ENCODE measurements around the gene TIGD1.

The TIGD1 gene

DNA sequence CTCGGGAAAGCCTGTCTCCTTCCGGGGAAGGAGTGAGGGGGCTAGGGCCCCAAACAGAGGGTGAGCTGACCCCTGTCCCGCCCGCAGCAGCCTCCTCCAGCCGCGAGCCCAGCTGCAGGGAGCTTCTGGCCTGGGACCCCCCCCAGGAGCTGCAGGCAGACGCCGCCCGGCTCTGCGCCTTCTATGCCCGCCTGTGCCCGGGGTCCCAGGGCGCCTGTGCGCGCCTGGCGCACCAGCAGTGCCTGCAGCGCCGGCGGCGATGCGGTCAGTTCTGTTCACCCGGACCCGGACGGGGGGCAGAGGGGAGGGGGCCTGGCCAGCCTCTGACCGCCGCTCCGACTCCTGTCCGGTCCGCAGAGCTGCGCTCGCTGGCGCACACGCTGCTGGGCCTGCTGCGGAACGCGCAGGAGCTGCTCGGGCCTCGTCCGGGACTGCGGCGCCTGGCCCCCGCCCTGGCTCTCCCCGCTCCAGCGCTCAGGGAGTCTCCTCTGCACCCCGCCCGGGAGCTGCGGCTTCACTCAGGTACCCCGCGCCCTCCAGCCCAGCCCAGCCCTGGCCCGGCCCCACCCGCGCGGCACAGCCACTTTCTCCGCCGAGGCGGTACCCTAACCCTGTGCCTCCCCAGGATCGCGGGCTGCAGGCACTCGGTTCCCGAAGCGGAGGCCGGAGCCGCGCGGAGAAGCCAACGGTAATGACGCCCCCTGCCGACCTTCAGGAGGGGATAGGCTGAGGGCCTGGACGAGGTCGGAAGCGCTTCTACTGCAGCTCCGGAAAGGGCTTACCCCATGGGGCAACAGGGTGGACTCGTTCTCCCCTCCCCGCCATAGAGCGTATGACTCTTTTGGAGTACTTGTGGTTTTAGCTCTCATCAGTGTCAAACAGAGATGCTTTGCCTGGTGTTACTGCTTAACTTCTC lies 26.4 kb downstream of the TIGD1 start:
- DNase-seq (ENCODE audit: low read depth) = no peak

DNA sequence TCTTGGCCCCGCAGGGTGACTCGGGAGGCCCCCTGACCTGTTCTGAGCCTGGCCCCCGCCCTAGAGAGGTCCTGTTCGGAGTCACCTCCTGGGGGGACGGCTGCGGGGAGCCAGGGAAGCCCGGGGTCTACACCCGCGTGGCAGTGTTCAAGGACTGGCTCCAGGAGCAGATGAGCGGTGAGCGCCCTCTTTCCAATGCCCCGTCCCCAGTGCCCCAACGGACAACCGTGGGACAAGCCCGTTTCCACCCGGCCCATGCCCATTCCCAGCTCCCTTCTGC lies 27.0 kb downstream of the TIGD1 start:
- DNase-seq (ENCODE audit: low read depth) = no peak

GRCh38 chr2:232522623-232523401 lies 27.5 kb downstream of the TIGD1 start:
- DNase-seq (ENCODE audit: low read depth) = no peak

DNA sequence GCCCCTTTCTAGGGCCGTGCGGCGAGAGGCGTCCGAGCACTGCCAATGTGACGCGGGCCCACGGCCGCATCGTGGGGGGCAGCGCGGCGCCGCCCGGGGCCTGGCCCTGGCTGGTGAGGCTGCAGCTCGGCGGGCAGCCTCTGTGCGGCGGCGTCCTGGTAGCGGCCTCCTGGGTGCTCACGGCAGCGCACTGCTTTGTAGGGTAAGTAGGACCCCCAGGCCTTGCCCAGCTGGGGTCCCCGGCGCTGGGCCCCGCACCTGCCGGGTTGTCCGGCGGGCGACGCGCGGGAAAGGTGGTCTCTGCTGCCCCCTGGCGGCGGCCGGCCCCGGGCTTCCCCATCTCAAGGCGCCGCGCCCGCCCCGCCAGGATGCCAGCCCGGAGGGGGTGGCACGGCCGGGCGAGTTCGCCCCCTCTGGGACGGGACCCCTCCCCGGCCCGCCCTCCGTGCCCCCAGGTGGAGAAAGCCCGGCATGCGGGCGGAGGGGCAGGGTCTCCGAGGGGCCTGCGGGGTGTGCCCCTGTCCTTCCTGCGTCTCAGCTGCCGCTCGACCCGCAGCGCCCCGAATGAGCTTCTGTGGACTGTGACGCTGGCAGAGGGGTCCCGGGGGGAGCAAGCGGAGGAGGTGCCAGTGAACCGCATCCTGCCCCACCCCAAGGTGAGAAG lies 28.3 kb downstream of the TIGD1 start:
- DNase-seq (ENCODE audit: low read depth) = peak; percentile 64

DNA sequence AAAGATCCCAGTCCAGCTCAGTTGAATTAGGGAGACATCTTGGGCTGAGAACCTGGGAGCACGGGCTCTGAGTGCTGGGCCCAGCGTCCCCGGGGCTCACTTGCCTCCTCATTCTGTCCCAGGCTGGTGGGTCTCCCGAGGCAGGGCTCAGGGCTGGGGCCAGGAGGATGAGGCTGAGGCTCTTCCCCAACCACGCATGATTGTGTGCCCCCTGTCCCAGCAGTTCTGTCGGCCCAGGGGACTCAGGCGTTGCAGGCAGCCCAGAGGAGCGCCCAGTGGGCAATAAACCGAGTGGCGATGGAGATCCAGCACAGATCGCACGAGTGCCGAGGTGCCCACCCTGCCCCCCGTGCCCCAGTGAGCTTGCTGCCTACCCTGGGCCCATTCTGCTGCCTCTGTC lies 29.3 kb downstream of the TIGD1 start:
- no peak for DNase-seq (ENCODE audit: low read depth)

DNA sequence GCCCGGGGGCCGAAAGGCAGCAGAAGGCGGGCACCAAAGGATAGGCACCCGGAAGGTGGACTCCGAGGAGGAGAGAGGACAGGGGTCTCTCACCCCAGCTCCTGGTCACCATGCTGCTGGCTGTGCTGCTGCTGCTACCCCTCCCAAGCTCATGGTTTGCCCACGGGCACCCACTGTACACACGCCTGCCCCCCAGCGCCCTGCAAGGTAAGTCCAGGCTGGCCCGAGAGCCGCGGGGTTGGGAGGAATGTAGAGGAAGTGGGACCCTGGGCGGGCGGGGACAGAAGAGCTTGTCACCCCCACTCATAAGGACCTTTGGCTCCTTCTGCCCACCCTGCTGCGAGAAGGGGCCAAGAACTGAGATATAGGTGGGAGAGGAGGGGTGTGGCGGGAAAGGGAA lies 29.9 kb downstream of the TIGD1 start:
- DNase-seq (ENCODE audit: low read depth) = no peak

DNA sequence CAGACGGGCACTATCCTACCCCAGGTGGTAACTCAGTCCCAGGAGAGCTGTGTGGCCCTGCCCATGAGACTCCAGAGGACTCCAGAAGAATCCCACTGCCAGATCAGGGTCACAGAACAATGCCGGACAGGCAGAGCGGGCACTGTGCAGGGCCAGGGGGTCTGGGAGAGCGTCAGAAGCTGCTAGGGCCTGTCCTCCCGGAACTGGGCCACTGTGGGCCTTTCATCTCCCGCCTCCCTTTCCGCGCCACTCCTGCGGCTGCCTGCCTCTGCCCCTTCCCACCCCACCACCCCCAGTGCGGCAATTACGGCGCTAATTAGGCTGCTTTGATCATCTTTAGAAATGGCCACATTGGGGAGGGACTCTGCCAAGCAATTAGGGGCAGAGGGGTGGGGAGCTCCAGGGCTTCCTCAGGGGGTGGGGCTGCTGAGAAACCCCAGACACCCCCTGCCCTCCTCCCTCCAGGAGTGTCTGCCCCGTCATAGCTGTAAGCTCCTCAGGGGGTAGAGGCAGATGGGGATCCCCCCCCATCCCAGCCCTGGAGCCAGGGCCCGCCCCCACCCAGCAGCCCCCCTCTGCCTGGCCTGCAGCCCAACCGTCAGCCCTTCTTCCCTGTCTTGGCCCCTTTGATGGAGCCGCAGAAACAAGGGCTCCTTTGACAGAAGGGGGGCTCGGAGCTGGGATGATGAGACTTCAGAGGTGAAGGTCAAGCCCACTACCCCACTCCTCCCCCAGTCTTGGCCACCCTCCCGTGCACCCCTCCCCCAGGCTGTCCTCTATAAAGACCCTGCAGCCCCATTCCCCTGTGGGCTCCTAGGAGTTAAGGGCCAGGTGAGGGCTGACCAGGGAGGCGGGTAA lies 30.5 kb downstream of the TIGD1 start, which contains the start of gene PRSS56:
Gene PRSS56 (plus strand): TSS at position 808 of the 858 bp plus-strand sequence. CDS start 211 bp downstream, outside the sequence.
- no peak for DNase-seq (ENCODE audit: low read depth)

DNA sequence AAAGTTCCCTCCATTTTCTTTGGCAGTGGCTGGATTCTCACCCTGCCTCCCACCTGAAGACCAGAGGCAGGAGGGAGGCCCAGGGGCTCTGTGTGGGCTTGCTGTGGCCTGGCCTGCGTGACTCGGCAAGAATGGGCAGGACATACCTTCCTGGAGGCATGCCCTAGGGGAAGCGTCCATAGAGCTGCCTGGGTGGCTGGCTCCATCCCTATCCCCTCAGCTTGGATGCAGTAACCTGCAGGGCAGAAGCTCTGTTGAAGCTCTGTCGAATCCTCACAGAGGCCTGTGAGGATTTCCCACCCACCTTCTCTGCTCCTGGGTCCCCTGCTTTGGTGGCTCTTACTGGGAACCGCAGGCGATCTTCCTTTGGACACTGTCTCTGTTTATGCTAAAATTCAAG lies 31.5 kb downstream of the TIGD1 start:
- no peak for DNase-seq (ENCODE audit: low read depth)

DNA sequence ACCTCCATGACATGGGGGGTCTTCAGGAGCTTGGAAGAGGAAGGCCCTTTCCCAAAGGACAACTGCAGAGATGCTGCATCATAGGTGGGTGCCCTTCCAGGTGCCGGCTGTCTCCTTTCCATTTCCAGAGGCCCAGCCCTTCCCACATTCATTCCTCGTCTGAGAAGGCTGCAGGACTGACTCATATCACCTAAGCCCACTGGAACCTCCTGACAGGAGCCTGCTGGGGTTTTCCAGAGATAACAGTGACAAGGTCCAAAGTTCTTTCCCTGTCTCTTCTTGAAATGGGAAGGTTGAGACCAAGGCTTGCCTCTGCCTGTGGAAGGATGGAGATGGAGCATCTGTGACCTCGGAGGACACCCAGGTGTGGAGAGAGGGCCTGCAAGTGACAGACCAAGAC lies 33.8 kb downstream of the TIGD1 start:
- no peak for DNase-seq (ENCODE audit: low read depth)

- DNase-seq (ENCODE audit: low read depth) = no peak
Measured at GRCh38 chr2:232515639-232516038, 34.7 kb downstream of the TIGD1 start.

DNA sequence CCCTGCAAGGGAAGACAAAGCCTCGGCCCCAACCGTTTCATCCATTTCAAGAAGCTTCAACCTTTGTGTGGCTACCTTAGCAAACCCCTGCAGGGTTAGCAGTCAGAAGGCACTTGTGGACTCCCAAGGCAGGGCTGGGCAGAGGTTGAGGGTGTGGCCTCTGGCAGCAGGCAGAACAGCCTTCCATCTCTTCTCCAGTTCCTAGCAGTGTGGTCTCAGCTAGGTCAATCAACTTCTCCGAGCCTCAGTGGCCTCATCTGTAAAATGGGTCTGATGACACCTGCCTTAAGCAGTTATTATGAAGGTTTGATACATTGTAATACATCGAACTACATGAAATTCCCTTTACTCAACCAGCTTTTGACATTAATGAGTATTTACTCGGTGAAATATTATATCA lies 37.0 kb downstream of the TIGD1 start:
- no peak for DNase-seq (ENCODE audit: low read depth)

DNA sequence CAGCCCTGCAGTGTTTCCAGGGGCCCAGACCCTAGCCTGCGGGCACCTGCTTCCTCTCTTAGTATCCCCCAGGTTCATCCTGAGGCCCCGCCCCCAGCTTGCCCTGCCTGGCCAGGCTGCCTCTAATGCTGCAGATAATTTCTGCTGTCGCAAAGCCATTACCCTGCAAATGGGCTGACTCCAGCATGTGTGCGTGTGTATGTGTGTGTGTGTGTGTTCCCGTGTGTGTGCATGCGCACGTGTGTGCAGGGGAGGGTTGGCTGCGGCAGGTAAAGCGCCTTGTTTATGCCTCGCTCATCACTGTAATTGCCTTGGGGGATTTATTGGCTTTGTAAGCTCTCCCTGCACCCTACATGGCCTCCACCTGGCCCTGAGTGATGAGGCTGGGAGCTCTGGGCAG lies 37.8 kb downstream of the TIGD1 start:
- no peak for DNase-seq (ENCODE audit: low read depth)

- DNase-seq (ENCODE audit: low read depth) = no peak
Measured at GRCh38 chr2:232511336-232511890, 38.9 kb downstream of the TIGD1 start.

DNA sequence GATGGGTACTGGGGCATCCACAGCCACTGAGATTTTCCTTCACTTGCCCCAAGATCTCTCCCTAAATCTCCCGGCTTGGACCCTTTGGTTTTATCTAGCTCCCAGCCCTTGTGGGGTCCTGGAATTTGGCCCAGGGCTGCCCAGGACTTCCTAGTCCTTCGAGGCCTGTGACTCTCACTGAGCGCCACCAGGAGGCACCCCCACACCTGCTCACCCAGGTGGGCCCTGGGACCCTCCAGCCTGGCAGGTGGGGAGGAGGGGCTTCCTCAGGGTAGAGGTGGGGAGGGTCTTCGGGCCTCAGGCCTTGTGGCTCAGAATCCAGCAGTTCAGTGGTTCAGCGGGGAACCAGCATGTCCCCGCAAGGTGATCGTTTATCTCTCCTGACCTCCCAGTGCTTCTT lies 42.1 kb downstream of the TIGD1 start:
- no peak for DNase-seq (ENCODE audit: low read depth)

GRCh38 chr2:232506709-232507108 lies 43.6 kb downstream of the TIGD1 start:
- no peak for DNase-seq (ENCODE audit: low read depth)

DNA sequence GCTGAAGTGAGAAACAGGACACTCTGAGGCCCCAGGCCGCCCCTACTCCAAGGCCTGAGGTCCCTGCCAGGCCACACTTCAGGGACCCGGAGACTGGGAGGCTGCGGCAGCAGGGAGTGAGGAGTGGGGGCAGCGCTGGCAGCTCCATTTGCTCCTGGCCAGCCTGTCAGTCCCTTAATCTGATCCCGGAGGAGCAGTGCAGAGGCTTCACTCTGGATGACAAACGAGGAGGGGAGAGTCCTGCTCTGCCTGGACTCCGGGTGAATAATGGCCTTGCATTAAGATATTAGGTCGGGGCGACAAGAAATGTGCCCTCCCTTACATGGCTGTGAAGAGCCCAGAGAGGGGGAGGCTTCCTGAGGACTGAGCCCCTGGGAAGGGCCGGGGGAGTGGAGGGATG lies 44.5 kb downstream of the TIGD1 start:
- DNase-seq (ENCODE audit: low read depth) = no peak

GRCh38 chr2:232504438-232504837 lies 45.9 kb downstream of the TIGD1 start:
- no peak for DNase-seq (ENCODE audit: low read depth)

GRCh38 chr2:232503809-232504323 lies 46.5 kb downstream of the TIGD1 start:
- DNase-seq (ENCODE audit: low read depth) = no peak

- DNase-seq (ENCODE audit: low read depth) = no peak
Measured at GRCh38 chr2:232502911-232503808, 47.2 kb downstream of the TIGD1 start.

GRCh38 chr2:232502511-232502910 lies 47.8 kb downstream of the TIGD1 start:
- no peak for DNase-seq (ENCODE audit: low read depth)

All from stimulated activated CD8-positive, alpha-beta memory T cell treated with anti-CD3 and anti-CD28 coated beads, Interleukin-4, amount 100 ng/mL, for 24 hours (primary cell).